ENCODE results near the gene CCDC50. TPM values are rescaled to one million over a fixed set of nuclear protein-coding genes. Genes with fewer than 3 reads are reported as not detected.

Gene CCDC50
- total and polyA plus RNA-seq, 12 donors: 18.3 to 92.1 (median 61.8) TPM

GRCh38 chr3:191366675-191367074 lies 37.5 kb downstream of the CCDC50 start:
- TF ChIP-seq, protein P1, sequence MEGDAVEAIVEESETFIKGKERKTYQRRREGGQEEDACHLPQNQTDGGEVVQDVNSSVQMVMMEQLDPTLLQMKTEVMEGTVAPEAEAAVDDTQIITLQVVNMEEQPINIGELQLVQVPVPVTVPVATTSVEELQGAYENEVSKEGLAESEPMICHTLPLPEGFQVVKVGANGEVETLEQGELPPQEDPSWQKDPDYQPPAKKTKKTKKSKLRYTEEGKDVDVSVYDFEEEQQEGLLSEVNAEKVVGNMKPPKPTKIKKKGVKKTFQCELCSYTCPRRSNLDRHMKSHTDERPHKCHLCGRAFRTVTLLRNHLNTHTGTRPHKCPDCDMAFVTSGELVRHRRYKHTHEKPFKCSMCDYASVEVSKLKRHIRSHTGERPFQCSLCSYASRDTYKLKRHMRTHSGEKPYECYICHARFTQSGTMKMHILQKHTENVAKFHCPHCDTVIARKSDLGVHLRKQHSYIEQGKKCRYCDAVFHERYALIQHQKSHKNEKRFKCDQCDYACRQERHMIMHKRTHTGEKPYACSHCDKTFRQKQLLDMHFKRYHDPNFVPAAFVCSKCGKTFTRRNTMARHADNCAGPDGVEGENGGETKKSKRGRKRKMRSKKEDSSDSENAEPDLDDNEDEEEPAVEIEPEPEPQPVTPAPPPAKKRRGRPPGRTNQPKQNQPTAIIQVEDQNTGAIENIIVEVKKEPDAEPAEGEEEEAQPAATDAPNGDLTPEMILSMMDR (IDR thresholded peaks at IDR 0.05): no peak
- no peak for TF ChIP-seq POLR2A (IDR thresholded peaks at IDR 0.05)
- peaks cover 6 to 7% of the 10 kb centered on the region in 2 donors for H3K4me1 ChIP-seq (replicated peaks in 1 of 2)
- no peak overlapping the region for H3K27ac ChIP-seq
- H3K36me3 ChIP-seq (replicated peaks in 1 of 2): peaks cover 0 to 26% of the 10 kb centered on the region in 2 donors
- no peaks in the 10 kb centered on the region for H3K9me3 ChIP-seq (replicated peaks in 1 of 3)
- 74 to 86% (median 83%) methylated on average over 2 of the region's 2 CpGs for WGBS, 4 donors
- H3K4me3 ChIP-seq: no peak overlapping the region
- intact Hi-C loops (cut with DNase I): no loop called here
- DNase-seq: no peak
- no peaks in the 10 kb centered on the region for H3K27me3 ChIP-seq

DNA sequence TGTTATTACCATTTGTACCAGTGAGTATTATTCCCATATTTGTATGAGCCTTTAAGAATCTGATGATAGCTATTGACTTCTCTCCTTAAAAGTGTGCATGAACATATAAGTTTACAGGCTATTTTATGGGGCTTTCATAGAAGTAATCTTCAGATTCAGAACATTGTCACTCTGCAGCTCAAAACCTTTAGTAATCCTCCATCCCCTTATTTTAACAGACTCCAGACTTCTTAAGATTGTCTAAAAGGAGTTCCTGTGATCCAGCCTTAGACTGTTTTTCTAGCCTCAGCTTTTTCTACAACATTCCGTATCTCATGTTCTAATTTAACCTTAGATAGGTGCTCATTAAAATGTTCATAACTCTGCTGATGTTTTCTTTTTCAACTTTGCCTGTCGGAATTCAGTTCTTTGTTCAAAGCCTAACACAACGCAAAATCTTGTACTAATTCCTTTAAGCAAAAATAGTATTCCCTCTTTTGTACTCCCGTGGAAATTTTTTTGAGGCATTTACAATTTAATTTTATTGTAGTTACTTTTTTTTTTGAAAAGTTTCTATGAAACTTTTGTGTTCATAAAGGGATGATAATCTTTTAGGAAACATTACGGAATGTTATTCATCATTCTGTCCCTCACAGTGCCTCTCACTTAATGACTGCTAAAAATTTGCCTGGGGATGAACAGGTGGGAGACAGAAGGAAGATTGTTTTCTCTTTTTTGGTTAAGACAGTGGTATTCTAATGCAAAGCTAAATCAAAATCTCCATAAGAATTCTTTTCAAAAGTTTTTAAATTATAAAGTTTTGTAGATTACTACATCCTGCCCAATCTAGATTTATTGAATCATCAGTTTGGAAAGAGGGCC lies 39.8 kb downstream of the CCDC50 start:
- Histone ChIP-seq H3K9me3 (replicated peaks in 1 of 3) (no peaks in the 10 kb centered on the region), H3K27me3 (no peaks in the 10 kb centered on the region), H3K4me1 (replicated peaks in 1 of 2) (peaks cover 6 to 8% of the 10 kb centered on the region in 2 donors), H3K4me3 (no peak overlapping the region), H3K27ac (no peak overlapping the region), H3K36me3 (replicated peaks in 1 of 2) (peaks cover 0 to 9% of the 10 kb centered on the region in 2 donors)
- TF ChIP-seq, protein P1 (IDR thresholded peaks at IDR 0.05): no peak
- no peak for TF ChIP-seq POLR2A (IDR thresholded peaks at IDR 0.05)
- intact Hi-C loops (cut with DNase I): no loop called here
- whole genome bisulfite sequencing, 4 donors: 85 to 98% (median 94%) methylated on average over 5 of the region's 5 CpGs
- no peak for DNase-seq

- intact Hi-C loops (cut with DNase I): no loop called here
- no peak overlapping the region for H3K27ac ChIP-seq
- no peaks in the 10 kb centered on the region for H3K27me3 ChIP-seq
- peaks cover 6 to 15% of the 10 kb centered on the region in 2 donors for H3K4me1 ChIP-seq (replicated peaks in 1 of 2)
- 85 to 96% (median 91%) methylated on average over 2 of the region's 2 CpGs for WGBS, 4 donors
- H3K36me3 ChIP-seq (replicated peaks in 1 of 2): peaks cover 0 to 2% of the 10 kb centered on the region in 2 donors
- H3K4me3 ChIP-seq: no peak overlapping the region
- TF ChIP-seq POLR2A (IDR thresholded peaks at IDR 0.05): no peak
- TF ChIP-seq, protein P1 (IDR thresholded peaks at IDR 0.05): no peak
- no peaks in the 10 kb centered on the region for H3K9me3 ChIP-seq (replicated peaks in 1 of 3)
- DNase-seq: no peak
These were observed 40.4 kb downstream of the CCDC50 start for GRCh38 chr3:191369616-191370010.

GRCh38 chr3:191372122-191372521 lies 42.9 kb downstream of the CCDC50 start:
- no peak overlapping the region for H3K27ac ChIP-seq
- intact Hi-C loops (cut with DNase I): no loop called here
- H3K36me3 ChIP-seq (replicated peaks in 1 of 2): peaks cover 0 to 11% of the 10 kb centered on the region in 2 donors
- H3K4me3 ChIP-seq: no peak overlapping the region
- no peaks in the 10 kb centered on the region for H3K27me3 ChIP-seq
- no peaks in the 10 kb centered on the region for H3K9me3 ChIP-seq (replicated peaks in 1 of 3)
- peaks cover 16 to 30% of the 10 kb centered on the region in 2 donors for H3K4me1 ChIP-seq (replicated peaks in 1 of 2)
- 76 to 91% (median 85%) methylated on average over 2 of the region's 2 CpGs for WGBS, 4 donors
- no peak for TF ChIP-seq POLR2A (IDR thresholded peaks at IDR 0.05)
- TF ChIP-seq, protein P1 (IDR thresholded peaks at IDR 0.05): no peak
- no peak for DNase-seq

Measured in adrenal gland (tissue), 12 donors.